Mesendoderm (in vitro differentiated cells): ENCODE data around the gene USP30.

Experiments used
- DNase-seq: peaks from one replicate; pipeline ENCODE4 v3.0.0; 2013
- H2AK5ac ChIP-seq: 2 replicates; pipeline ENCODE4 v1.6.1; 2013; ENCODE audit warnings: low read length, inconsistent platforms
- H2BK120ac ChIP-seq: 2 replicates; pipeline ENCODE4 v1.6.1; 2013; ENCODE audit warnings: low read depth, mild to moderate bottlenecking, low read length, moderate library complexity, mixed read lengths
- H2BK15ac ChIP-seq: replicated peaks from 2 replicates; pipeline ENCODE4 v1.6.1; 2013; ENCODE audit warnings: low read depth, mild to moderate bottlenecking, moderate library complexity
- H2BK5ac ChIP-seq: 2 replicates; pipeline ENCODE4 v1.6.1; 2013; ENCODE audit warnings: low read length, inconsistent platforms
- H3K18ac ChIP-seq: 2 replicates; pipeline ENCODE4 v1.6.1; 2013; ENCODE audit warnings: mild to moderate bottlenecking, low read length, mixed read lengths
- H3K23ac ChIP-seq: one replicate; pipeline ENCODE4 v1.6.1; 2013; ENCODE audit warnings: low read length
- H3K27ac ChIP-seq: 2 replicates; pipeline ENCODE4 v1.5.1; 2013; ENCODE audit warnings: low read depth, mild to moderate bottlenecking, inconsistent platforms, low read length, moderate library complexity
- H3K27me3 ChIP-seq: 2 replicates; pipeline ENCODE4 v1.6.1; 2013; ENCODE audit warnings: low read length, control low read depth, mild to moderate bottlenecking, inconsistent platforms; ENCODE audit not compliant: insufficient read depth, poor library complexity
- H3K36me3 ChIP-seq: 2 replicates; pipeline ENCODE4 v1.6.1; 2013; ENCODE audit warnings: low read length, inconsistent platforms; ENCODE audit not compliant: control insufficient read depth, insufficient read depth
- H3K4ac ChIP-seq: one replicate; pipeline ENCODE4 v1.6.1; 2013; ENCODE audit warnings: low read depth, mild to moderate bottlenecking, low read length, moderate library complexity
- H3K4me1 ChIP-seq: 2 replicates; pipeline ENCODE4 v1.6.1; 2013; ENCODE audit warnings: low read depth, low read length, inconsistent platforms; ENCODE audit not compliant: control insufficient read depth
- H3K4me2 ChIP-seq: 2 replicates; pipeline ENCODE4 v1.6.1; 2013; ENCODE audit warnings: low read length
- H3K4me3 ChIP-seq: 2 replicates; pipeline ENCODE4 v1.5.1; 2013; ENCODE audit warnings: mild to moderate bottlenecking, low read length
- H3K56ac ChIP-seq: one replicate; pipeline ENCODE4 v1.6.1; 2013; ENCODE audit warnings: low read length
- H3K79me1 ChIP-seq: 2 replicates; pipeline ENCODE4 v1.6.1; 2013; ENCODE audit warnings: low read length, inconsistent platforms
- H3K79me2 ChIP-seq: 2 replicates; pipeline ENCODE4 v1.6.1; 2013; ENCODE audit warnings: mild to moderate bottlenecking, low read length; ENCODE audit not compliant: control insufficient read depth, insufficient read depth
- H3K9ac ChIP-seq: 2 replicates; pipeline ENCODE4 v1.6.1; 2013; ENCODE audit warnings: low read length, inconsistent platforms
- H4K5ac ChIP-seq: one replicate; pipeline ENCODE4 v1.6.1; 2013; ENCODE audit warnings: low read length
- H4K8ac ChIP-seq: one replicate; pipeline ENCODE4 v1.6.1; 2013; ENCODE audit warnings: low read depth, mild to moderate bottlenecking, control low read depth, low read length, moderate library complexity
- WGBS: extraction: QIAGEN DNeasy Blood & Tissue Kit; methylation state at CpG from one replicate; pipeline ENCODE4 v1.1.7; 2013; ENCODE audit warnings: low lambda C conversion rate, missing lambda C conversion rate; ENCODE audit not compliant: insufficient coverage; ENCODE audit errors: extremely low coverage; 5-methylcytosine and 5-hydroxymethylcytosine counted together

USP30 gene

GRCh38 chr12:109093022-109093918, 40.9 kb downstream of the USP30 start, which contains the start of gene ALKBH2:
Gene ALKBH2, minus strand, starts transcription at chr12:109093472. Its CDS starts 686 bp downstream, at chr12:109092786.
- H3K4me1 ChIP-seq, result peaks cover 3% of the 10 kb centered on the region
- H3K36me3 ChIP-seq, result peaks cover 2% of the 10 kb centered on the region
- no CpG with 5 or more reads among the region's 45 CpGs for WGBS
- no peak within 1 kb of the TSS for H2BK5ac ChIP-seq
- H3K79me1 ChIP-seq, result peaks cover 3% of the 10 kb centered on the region
- H3K27me3 ChIP-seq, result no peaks in the 10 kb centered on the region
- H3K18ac ChIP-seq, result no peak within 1 kb of the TSS
- H3K4ac ChIP-seq, result no peak within 1 kb of the TSS
- no peak within 1 kb of the TSS for H2BK120ac ChIP-seq
- H3K4me3 ChIP-seq, result peak within 1 kb of the TSS; percentile 25
- H2AK5ac ChIP-seq, result no peak within 1 kb of the TSS
- no peak within 1 kb of the TSS for H3K27ac ChIP-seq
- peak; percentile 94 for DNase-seq
- peak within 1 kb of the TSS; percentile 56 for H3K4me2 ChIP-seq
- H3K56ac ChIP-seq, result peak within 1 kb of the TSS; percentile 84
- H3K23ac ChIP-seq, result no peak within 1 kb of the TSS
- H4K5ac ChIP-seq, result peak within 1 kb of the TSS; percentile 92
- H2BK15ac ChIP-seq, result no peak within 1 kb of the TSS
- H3K79me2 ChIP-seq, result peaks cover under 1% of the 10 kb centered on the region
- H3K9ac ChIP-seq, result peak within 1 kb of the TSS; percentile 67
- H4K8ac ChIP-seq, result no peak within 1 kb of the TSS

- Histone ChIP-seq H4K5ac (no peak overlapping the region), H3K79me1 (peaks cover 3% of the 10 kb centered on the region), H3K27ac (peak overlapping the region; percentile 59), H2BK15ac (no peak overlapping the region), H3K9ac (peak overlapping the region; percentile 91), H2AK5ac (no peak overlapping the region), H3K4me2 (peak overlapping the region; percentile 79), H3K56ac (peak overlapping the region; percentile 96), H2BK120ac (no peak overlapping the region), H3K18ac (peak overlapping the region; percentile 25), H3K36me3 (peaks cover 6% of the 10 kb centered on the region), H3K4me1 (peaks cover 3% of the 10 kb centered on the region), H3K4ac (no peak overlapping the region), H4K8ac (no peak overlapping the region), H2BK5ac (peak overlapping the region; percentile 35), H3K23ac (no peak overlapping the region), H3K27me3 (no peaks in the 10 kb centered on the region), H3K4me3 (no peak overlapping the region), H3K79me2 (peaks cover 13% of the 10 kb centered on the region)
- no CpG with 5 or more reads among the region's 11 CpGs for WGBS
- no peak for DNase-seq
Measured at GRCh38 chr12:109097140-109097434, 44.7 kb downstream of the USP30 start.

GRCh38 chr12:109097435-109098182, 45.2 kb downstream of the USP30 start, which contains the start of gene UNG:
Gene UNG, plus strand, starts transcription at chr12:109097597. Its CDS starts 83 bp downstream, at chr12:109097680.
- peak within 1 kb of the TSS; percentile 63 for H3K27ac ChIP-seq
- peak; percentile 97 for DNase-seq
- H3K18ac ChIP-seq, result peak within 1 kb of the TSS; percentile 25
- no peaks in the 10 kb centered on the region for H3K27me3 ChIP-seq
- H2BK120ac ChIP-seq, result no peak within 1 kb of the TSS
- H2AK5ac ChIP-seq, result no peak within 1 kb of the TSS
- no CpG with 5 or more reads among the region's 71 CpGs for WGBS
- H2BK15ac ChIP-seq, result no peak within 1 kb of the TSS
- H3K4me3 ChIP-seq, result peak within 1 kb of the TSS; percentile 76
- H3K56ac ChIP-seq, result peak within 1 kb of the TSS; percentile 96
- peaks cover 8% of the 10 kb centered on the region for H3K36me3 ChIP-seq
- peaks cover 13% of the 10 kb centered on the region for H3K79me2 ChIP-seq
- H4K5ac ChIP-seq, result no peak within 1 kb of the TSS
- H3K4me2 ChIP-seq, result peak within 1 kb of the TSS; percentile 79
- H3K4ac ChIP-seq, result no peak within 1 kb of the TSS
- peaks cover 3% of the 10 kb centered on the region for H3K4me1 ChIP-seq
- peak within 1 kb of the TSS; percentile 91 for H3K9ac ChIP-seq
- H3K23ac ChIP-seq, result no peak within 1 kb of the TSS
- H2BK5ac ChIP-seq, result peak within 1 kb of the TSS; percentile 35
- H3K79me1 ChIP-seq, result no peaks in the 10 kb centered on the region
- no peak within 1 kb of the TSS for H4K8ac ChIP-seq

DNA sequence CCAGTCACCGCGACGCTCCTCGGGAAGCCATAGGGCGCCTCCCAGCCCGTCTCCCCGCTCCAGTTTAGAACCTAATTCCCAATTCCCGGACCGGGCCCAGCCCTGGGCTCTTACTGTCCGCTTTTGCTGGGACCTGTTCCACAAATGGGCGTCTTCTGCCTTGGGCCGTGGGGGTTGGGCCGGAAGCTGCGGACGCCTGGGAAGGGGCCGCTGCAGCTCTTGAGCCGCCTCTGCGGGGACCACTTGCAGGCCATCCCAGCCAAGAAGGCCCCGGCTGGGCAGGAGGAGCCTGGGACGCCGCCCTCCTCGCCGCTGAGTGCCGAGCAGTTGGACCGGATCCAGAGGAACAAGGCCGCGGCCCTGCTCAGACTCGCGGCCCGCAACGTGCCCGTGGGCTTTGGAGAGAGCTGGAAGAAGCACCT, 45.8 kb downstream of the USP30 start:
- Histone ChIP-seq H2AK5ac (no peak overlapping the region), H3K4me3 (peak overlapping the region; percentile 76), H3K79me2 (peaks cover 13% of the 10 kb centered on the region), H2BK15ac (no peak overlapping the region), H3K27ac (peak overlapping the region; percentile 52), H2BK5ac (no peak overlapping the region), H3K79me1 (no peaks in the 10 kb centered on the region), H2BK120ac (no peak overlapping the region), H3K56ac (peak overlapping the region; percentile 82), H4K5ac (no peak overlapping the region), H3K18ac (no peak overlapping the region), H3K4me1 (no peaks in the 10 kb centered on the region), H4K8ac (no peak overlapping the region), H3K36me3 (peaks cover 8% of the 10 kb centered on the region), H3K27me3 (no peaks in the 10 kb centered on the region), H3K9ac (peak overlapping the region; percentile 82), H3K4ac (no peak overlapping the region), H3K23ac (no peak overlapping the region), H3K4me2 (peak overlapping the region; percentile 71)
- no peak for DNase-seq
- no CpG with 5 or more reads among the region's 32 CpGs for WGBS

DNA sequence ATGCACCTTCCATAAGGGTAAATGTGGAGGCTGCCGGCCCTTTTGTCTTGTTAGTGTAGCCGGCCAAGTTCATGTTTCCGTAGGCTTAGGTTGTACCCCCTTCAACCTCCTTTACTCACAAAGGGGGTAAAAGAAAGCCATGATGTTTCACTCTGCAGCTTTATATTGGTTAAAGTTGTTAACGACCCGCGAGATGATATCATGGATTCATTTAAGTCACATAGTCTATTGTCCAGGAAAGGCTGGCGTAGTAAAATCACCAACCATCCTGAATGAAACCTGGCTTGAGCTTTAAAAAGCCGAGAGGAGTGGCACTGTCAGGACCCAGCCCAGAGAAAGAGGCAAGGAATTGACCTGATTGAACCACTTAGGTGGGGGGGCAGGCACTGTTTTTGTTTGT, 46.3 kb downstream of the USP30 start:
- H3K4me1 ChIP-seq, result no peaks in the 10 kb centered on the region
- H2BK120ac ChIP-seq, result no peak overlapping the region
- no peak overlapping the region for H3K4ac ChIP-seq
- no peak overlapping the region for H2BK15ac ChIP-seq
- no CpG with 5 or more reads among the region's 8 CpGs for WGBS
- H3K9ac ChIP-seq, result peak overlapping the region; percentile 82
- H3K79me1 ChIP-seq, result no peaks in the 10 kb centered on the region
- H4K5ac ChIP-seq, result no peak overlapping the region
- peak overlapping the region; percentile 52 for H3K27ac ChIP-seq
- peaks cover 8% of the 10 kb centered on the region for H3K36me3 ChIP-seq
- H3K4me3 ChIP-seq, result peak overlapping the region; percentile 76
- no peak overlapping the region for H3K18ac ChIP-seq
- H3K23ac ChIP-seq, result no peak overlapping the region
- no peak overlapping the region for H2BK5ac ChIP-seq
- peaks cover 13% of the 10 kb centered on the region for H3K79me2 ChIP-seq
- H3K27me3 ChIP-seq, result no peaks in the 10 kb centered on the region
- peak; percentile 28 for DNase-seq
- no peak overlapping the region for H2AK5ac ChIP-seq
- peak overlapping the region; percentile 71 for H3K4me2 ChIP-seq
- H3K56ac ChIP-seq, result peak overlapping the region; percentile 82
- H4K8ac ChIP-seq, result no peak overlapping the region
